Measurements from ENCODE around the gene SIPA1.
"Not testable (repeated sequence)": the region's sequence is repeated elsewhere in the genome, so short reads cannot be mapped to it uniquely, and the experiment has no call there.

Gene SIPA1

GRCh38 chr11:65685981-65686380 lies 48.1 kb downstream of the SIPA1 start:
- TF ChIP-seq CTCF (conservative IDR thresholded peaks at IDR 0.05; ENCODE audit: control insufficient read depth, insufficient read depth, low read depth, low read length): no peak
- DNase-seq (ENCODE audit: low read depth): no peak
- no peak overlapping the region for H3K4me3 ChIP-seq (ENCODE audit: control insufficient read depth, low read depth, low read length)

GRCh38 chr11:65691847-65692246 lies 53.9 kb downstream of the SIPA1 start:
- H3K4me3 ChIP-seq (ENCODE audit: control insufficient read depth, low read depth, low read length); DNase-seq (ENCODE audit: low read depth): not testable (repeated sequence)

- no peak for DNase-seq (ENCODE audit: low read depth)
- TF ChIP-seq CTCF (conservative IDR thresholded peaks at IDR 0.05; ENCODE audit: control insufficient read depth, insufficient read depth, low read depth, low read length): no peak
- H3K4me3 ChIP-seq (ENCODE audit: control insufficient read depth, low read depth, low read length): no peak overlapping the region
Observed at GRCh38 chr11:65692367-65692766, 54.5 kb downstream of the SIPA1 start.

GRCh38 chr11:65695459-65696241 lies 57.7 kb downstream of the SIPA1 start:
- no peak for TF ChIP-seq CTCF (conservative IDR thresholded peaks at IDR 0.05; ENCODE audit: control insufficient read depth, insufficient read depth, low read depth, low read length)
- H3K4me3 ChIP-seq (ENCODE audit: control insufficient read depth, low read depth, low read length): no peak overlapping the region
- DNase-seq (ENCODE audit: low read depth): no peak

GRCh38 chr11:65696802-65697552 lies 59.1 kb downstream of the SIPA1 start:
- no peak for TF ChIP-seq CTCF (conservative IDR thresholded peaks at IDR 0.05; ENCODE audit: control insufficient read depth, insufficient read depth, low read depth, low read length)
- no peak for DNase-seq (ENCODE audit: low read depth)
- no peak overlapping the region for H3K4me3 ChIP-seq (ENCODE audit: control insufficient read depth, low read depth, low read length)

- no peak overlapping the region for H3K4me3 ChIP-seq (ENCODE audit: control insufficient read depth, low read depth, low read length)
- no peak for DNase-seq (ENCODE audit: low read depth)
- TF ChIP-seq CTCF (conservative IDR thresholded peaks at IDR 0.05; ENCODE audit: control insufficient read depth, insufficient read depth, low read depth, low read length): no peak
Observed at GRCh38 chr11:65698205-65698604, 60.3 kb downstream of the SIPA1 start.

- H3K4me3 ChIP-seq (ENCODE audit: control insufficient read depth, low read depth, low read length): no peak overlapping the region
- no peak for DNase-seq (ENCODE audit: low read depth)
- TF ChIP-seq CTCF (conservative IDR thresholded peaks at IDR 0.05; ENCODE audit: control insufficient read depth, insufficient read depth, low read depth, low read length): no peak
Observed at GRCh38 chr11:65699306-65699705, 61.4 kb downstream of the SIPA1 start.

All from fibroblast of mammary gland (primary cell).